HepG2 (cell line): Measurements from ENCODE around the gene USP10. TPM values are rescaled to one million over a fixed set of nuclear protein-coding genes. Genes with fewer than 3 reads are reported as not detected.
A peak's percentile ranks its signal among the peaks of the same experiment; 100 is the strongest.

Source experiments
- ARID5B ChIP-seq: IDR thresholded peaks from 2 replicates; pipeline ENCODE4 v1.4.0; 2020; ENCODE audit warnings: mild to moderate bottlenecking, missing genetic modification reagents
- FOXP4 ChIP-seq: sonication (generic); formaldehyde crosslinking; IDR thresholded peaks from 2 replicates; pipeline ENCODE4 v1.4.0; 2020; ENCODE audit warnings: missing genetic modification reagents
- FUBP1 ChIP-seq: sonication (generic); formaldehyde crosslinking; IDR thresholded peaks from 2 replicates; pipeline ENCODE4 v1.5.1; 2020; ENCODE audit warnings: missing genetic modification reagents, mild to moderate bottlenecking, borderline replicate concordance
- IRF2 ChIP-seq: IDR thresholded peaks from 2 replicates; pipeline ENCODE4 v1.6.1; 2018; ENCODE audit warnings: missing genetic modification reagents, missing compliant biosample characterization
- MAF1 ChIP-seq: sonication (generic); formaldehyde crosslinking; IDR thresholded peaks from 2 replicates; pipeline ENCODE4 v1.5.0; 2020; ENCODE audit warnings: missing genetic modification reagents, borderline replicate concordance
- MEIS2 ChIP-seq: sonication (generic); formaldehyde crosslinking; IDR thresholded peaks from 2 replicates; pipeline ENCODE4 v1.9.0; 2021; ENCODE audit warnings: mild to moderate bottlenecking, missing genetic modification reagents
- NFE2L1 ChIP-seq: sonication (generic); formaldehyde crosslinking; IDR thresholded peaks from 2 replicates; pipeline ENCODE4 v1.4.0; 2020; ENCODE audit warnings: missing genetic modification reagents, mild to moderate bottlenecking, borderline replicate concordance
- NFIB ChIP-seq: sonication (generic); formaldehyde crosslinking; IDR thresholded peaks from 2 replicates; pipeline ENCODE4 v1.9.0; 2021; ENCODE audit warnings: missing genetic modification reagents, mild to moderate bottlenecking, borderline replicate concordance
- SKI ChIP-seq: fragments of 450-650 bp; IDR thresholded peaks from one replicate; pipeline ENCODE4 v1.6.1; 2018; ENCODE audit warnings: mild to moderate bottlenecking; ENCODE audit not compliant: partially characterized antibody
- SYNCRIP ChIP-seq: fragments of 200-400 bp; formaldehyde crosslinking; IDR thresholded peaks from 2 replicates; pipeline ENCODE4 v1.6.1; 2018; ENCODE audit warnings: mild to moderate bottlenecking, low read depth, low read length; ENCODE audit not compliant: insufficient read depth
- THAP8 ChIP-seq: sonication (generic); formaldehyde crosslinking; IDR thresholded peaks from 2 replicates; pipeline ENCODE4 v1.5.1; 2020; ENCODE audit warnings: missing genetic modification reagents, mild to moderate bottlenecking, borderline replicate concordance
- ZC3H13 ChIP-seq: sonication (generic); formaldehyde crosslinking; IDR thresholded peaks from 2 replicates; pipeline ENCODE4 v1.8.1; 2023; ENCODE audit warnings: mild to moderate bottlenecking, missing genetic modification reagents, moderate library complexity
- ZFP36 ChIP-seq: fragments of 150-350 bp; IDR thresholded peaks from 2 replicates; pipeline ENCODE4 v1.6.1; 2018; ENCODE audit warnings: borderline replicate concordance, low read length, low read depth; ENCODE audit not compliant: partially characterized antibody
- ZNF160 ChIP-seq: sonication (generic); formaldehyde crosslinking; IDR thresholded peaks from 2 replicates; pipeline ENCODE4 v1.8.0; 2022; ENCODE audit warnings: mild to moderate bottlenecking, inconsistent platforms, missing genetic modification reagents
- ZNF280B ChIP-seq: sonication (generic); formaldehyde crosslinking; IDR thresholded peaks from 2 replicates; pipeline ENCODE4 v1.5.0; 2020; ENCODE audit warnings: missing genetic modification reagents, mild to moderate bottlenecking, borderline replicate concordance
- ZNF501 ChIP-seq: sonication (generic); formaldehyde crosslinking; IDR thresholded peaks from 2 replicates; pipeline ENCODE4 v1.5.1; 2020; ENCODE audit warnings: mild to moderate bottlenecking, moderate library complexity, missing genetic modification reagents
- ZNF792 ChIP-seq: IDR thresholded peaks from 2 replicates; pipeline ENCODE4 v1.6.1; 2016
- polyA plus RNA-seq, 8 experiments: library from polyadenylated mRNA; depleted of rRNA in 3 of 8; stranded (reverse) in 7 of 8; unstranded in 1 of 8; fragments of >200 nt; fragmentation: Illumina TruSeq in 4 of 8; extraction: Trizol in 4 of 8; gene quantifications; 2 replicates each; pipeline versions ENCODE4 v1.2.1 to v1.2.3, GENCODE V29; 2011 to 2016; ENCODE audit warnings: low read depth in 4 of 8, missing spikeins in 1 of 8, mixed read lengths in 1 of 8; ENCODE audit not compliant: insufficient read depth in 1 of 8
- total RNA-seq, 5 experiments: library from RNA; depleted of rRNA; stranded (reverse); fragments of >200 nt; fragmentation: Illumina TruSeq; extraction: Trizol; gene quantifications; 2 replicates each; pipeline ENCODE4 v1.2.3, GENCODE V29; 2016; ENCODE audit warnings: low read depth in 1 of 5
- TF ChIP-seq, protein P1 (sequence below): IDR thresholded peaks from 2 replicates; pipeline ENCODE4 v1.6.1; 2016; ENCODE audit warnings: missing genetic modification reagents, missing compliant biosample characterization

The USP10 gene
- total and polyA plus RNA-seq, 2 of the 13 experiments (the other 11 are each of a cell fraction or from before 2014, with no cell fraction given): 79.1 to 122 TPM

DNA sequence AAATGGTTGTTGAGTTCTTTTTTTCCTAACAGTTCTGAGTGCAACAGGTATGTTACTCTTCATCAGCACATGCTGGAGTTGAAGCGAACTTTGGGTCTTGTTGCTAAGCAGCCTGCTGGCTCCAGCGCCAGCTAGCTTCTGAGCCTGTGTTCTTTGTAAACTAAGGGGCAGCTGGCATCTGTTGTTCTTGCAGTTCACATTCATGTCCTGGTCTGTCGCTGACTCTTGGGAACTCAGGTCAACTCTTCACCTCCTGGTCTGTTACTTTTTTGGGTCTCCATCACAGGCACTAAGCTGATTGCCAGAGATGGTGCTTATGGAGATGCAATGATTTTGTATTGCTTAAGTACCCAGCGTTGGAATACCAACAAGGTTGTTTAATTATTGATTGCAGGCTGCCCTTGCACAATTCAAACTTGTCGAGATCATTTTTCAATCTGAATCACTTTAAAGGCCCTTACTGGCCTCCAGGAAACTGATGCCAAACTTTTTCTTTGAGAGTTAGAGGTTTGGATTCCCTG, 40.9 kb downstream of the USP10 start (continued):
- TF ChIP-seq FOXP4 (CRISPR knock-in tag): no peak
- no peak for TF ChIP-seq NFE2L1
- no peak for TF ChIP-seq NFIB
- no peak for TF ChIP-seq SKI
- TF ChIP-seq ARID5B: no peak
- no peak for TF ChIP-seq MAF1 (CRISPR knock-in tag)
- no peak for TF ChIP-seq IRF2
- TF ChIP-seq, protein P1, sequence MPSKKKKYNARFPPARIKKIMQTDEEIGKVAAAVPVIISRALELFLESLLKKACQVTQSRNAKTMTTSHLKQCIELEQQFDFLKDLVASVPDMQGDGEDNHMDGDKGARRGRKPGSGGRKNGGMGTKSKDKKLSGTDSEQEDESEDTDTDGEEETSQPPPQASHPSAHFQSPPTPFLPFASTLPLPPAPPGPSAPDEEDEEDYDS (CRISPR knock-in tag): no peak
- TF ChIP-seq ZNF160 (CRISPR knock-in tag): no peak
- TF ChIP-seq FUBP1: no peak
- no peak for TF ChIP-seq ZNF792 (CRISPR knock-in tag)
- TF ChIP-seq ZC3H13 (CRISPR knock-in tag): no peak
- TF ChIP-seq SYNCRIP: no peak
- TF ChIP-seq ZNF280B: no peak
- TF ChIP-seq ZFP36: no peak
- no peak for TF ChIP-seq THAP8
- no peak for TF ChIP-seq MEIS2
- peak; percentile 65; the same call in 1 of the 2 replicates for TF ChIP-seq ZNF501
